K562 (cell line): ENCODE measurements around the gene DSE. TPM values are rescaled to one million over a fixed set of nuclear protein-coding genes. Genes with fewer than 3 reads are reported as not detected.

Source experiments
- ATAC-seq: fragments of 200-7000 bp; cut with Tn5 transposase; 3 replicates; pipeline ENCODE4 v1.9.1; 2020; ENCODE audit warnings: moderate library complexity
- BruUV-seq: library from RNA; stranded (reverse); fragments of 400-500 nt; replicated peaks from 2 replicates; lab custom pipeline; 2021; lab: Mats Ljungman, UMichigan
- CTCF ChIA-PET: fragments of 300-600 bp; formaldehyde crosslinking; extraction: SDS; loops from one replicate; lab custom pipeline; 2021; ENCODE audit warnings: low intra/inter-chr PET ratio; lab: Yijun Ruan, JAX
- POLR2A ChIA-PET: fragments of 300-600, 350-650 bp; sonication (Branson Sonifier 250); formaldehyde crosslinking; extraction: SDS; loops from one replicate; lab custom pipeline; 2021; ENCODE audit warnings: antibody characterized with exemption, inconsistent platforms; lab: Yijun Ruan, JAX
- DNase-seq, 4 experiments: peaks; one replicate each; pipeline versions ENCODE4 v3.0.0 to v3.0.0-alpha.2; 2011 to 2018; ENCODE audit warnings: low spot score in 3 of 4, mixed read lengths in 3 of 4; ENCODE audit errors: extremely low read depth in 1 of 4
- FAIRE-seq: peaks from 2 replicates; lab custom pipeline; 2011; peaks lifted over from hg19 to GRCh38; lab: Jason Lieb, UNC
- H2AFZ ChIP-seq: 2 replicates; pipeline ENCODE4 v1.6.0; 2011; ENCODE audit warnings: low read depth, low read length, control low read depth, inconsistent platforms
- H3K27ac ChIP-seq: fragments of 200-600 bp; 3 replicates; pipeline ENCODE4 v1.8.0; 2011; ENCODE audit warnings: low read depth, mild to moderate bottlenecking, control low read depth, inconsistent platforms, low read length, moderate library complexity, mixed read lengths; ENCODE audit errors: extremely low read depth
- H3K27me3 ChIP-seq, 2 experiments: fragments of 300-600 bp in 1 of 2; 2 replicates in 1 of 2; 3 replicates in 1 of 2; pipeline versions ENCODE4 v1.6.0 to v1.8.0; 2011; ENCODE audit warnings: inconsistent platforms in 2 of 2, low read length in 2 of 2, mild to moderate bottlenecking in 1 of 2, mixed read lengths in 1 of 2, moderate library complexity in 1 of 2; ENCODE audit not compliant: control insufficient read depth in 2 of 2, insufficient read depth in 2 of 2
- H3K36me3 ChIP-seq: fragments of 300-600 bp; 3 replicates; pipeline ENCODE4 v1.8.0; 2011; ENCODE audit warnings: mild to moderate bottlenecking, low read length, inconsistent platforms; ENCODE audit not compliant: control insufficient read depth, insufficient read depth
- H3K4me1 ChIP-seq, 2 experiments: fragments of 200-600 bp in 1 of 2; replicated peaks in 1 of 2; 2 replicates in 1 of 2; 3 replicates in 1 of 2; pipeline versions ENCODE4 v1.5.1 to v1.8.0; 2011; ENCODE audit warnings: inconsistent platforms in 2 of 2, low read length in 2 of 2, mild to moderate bottlenecking in 1 of 2, mixed read lengths in 1 of 2, moderate library complexity in 1 of 2; ENCODE audit not compliant: control insufficient read depth in 2 of 2, insufficient read depth in 2 of 2
- H3K4me2 ChIP-seq: 2 replicates; pipeline ENCODE4 v1.6.1; 2011; ENCODE audit warnings: low read length, control low read depth, inconsistent platforms, mixed read lengths; ENCODE audit not compliant: insufficient read depth
- H3K4me3 ChIP-seq: fragments of 200-600 bp; sonication (generic), shearing (Covaris generic); 2 replicates; pipeline ENCODE4 v1.5.1; 2016; ENCODE audit warnings: control low read depth, inconsistent platforms
- H3K79me2 ChIP-seq: fragments of 200-600 bp; 3 replicates; pipeline ENCODE4 v1.8.0; 2011; ENCODE audit warnings: low read length, inconsistent platforms; ENCODE audit not compliant: control insufficient read depth, insufficient read depth
- H3K9ac ChIP-seq, 2 experiments: 2 replicates each; pipeline versions ENCODE4 v1.6.0 to v1.6.1; 2011; ENCODE audit warnings: low read depth in 2 of 2, low read length in 2 of 2, control low read depth in 1 of 2, inconsistent platforms in 1 of 2, mild to moderate bottlenecking in 1 of 2, mixed read lengths in 1 of 2; ENCODE audit not compliant: insufficient read depth in 1 of 2
- H3K9me1 ChIP-seq: one replicate; pipeline ENCODE4 v1.6.0; 2011; ENCODE audit warnings: inconsistent platforms, mild to moderate bottlenecking, low read length, moderate library complexity; ENCODE audit not compliant: control insufficient read depth, insufficient read depth
- H3K9me3 ChIP-seq: replicated peaks from 2 replicates; pipeline ENCODE4 v1.5.1; 2011; ENCODE audit warnings: low read depth, low read length, inconsistent platforms; ENCODE audit not compliant: control insufficient read depth, insufficient read depth
- H4K20me1 ChIP-seq: replicated peaks from 2 replicates; pipeline ENCODE4 v1.6.1; 2011; ENCODE audit warnings: low read length, inconsistent platforms, mixed read lengths; ENCODE audit not compliant: control insufficient read depth, insufficient read depth
- CBX5 ChIP-seq: IDR thresholded peaks from 2 replicates; pipeline ENCODE4 v1.6.1; 2014; ENCODE audit warnings: low read depth, borderline replicate concordance
- E2F1 ChIP-seq: sonication (generic); formaldehyde crosslinking; IDR thresholded peaks from 2 replicates; pipeline ENCODE4 v1.8.1; 2023; ENCODE audit warnings: mild to moderate bottlenecking, missing genetic modification reagents, moderate library complexity
- GTF2A2 ChIP-seq: IDR thresholded peaks from 2 replicates; pipeline ENCODE4 v1.6.1; 2016; ENCODE audit warnings: mild to moderate bottlenecking, missing genetic modification characterization, missing compliant biosample characterization
- HDAC2 ChIP-seq: fragments of 450-650 bp; IDR thresholded peaks from 2 replicates; pipeline ENCODE4 v1.6.1; 2016; ENCODE audit warnings: mild to moderate bottlenecking
- JUND ChIP-seq, 2 experiments: IDR thresholded peaks; 2 replicates in 1 of 2; 3 replicates in 1 of 2; pipeline ENCODE4 v1.6.1; 2011; ENCODE audit warnings: borderline replicate concordance in 2 of 2, low read depth in 2 of 2, low read length in 2 of 2, improper control_type of control experiment in 1 of 2, missing biosample characterization in 1 of 2, missing genetic modification characterization in 1 of 2, missing genetic modification reagents in 1 of 2
- MYNN ChIP-seq, 2 experiments: sonication (generic); formaldehyde crosslinking in 1 of 2; IDR thresholded peaks; 2 replicates each; pipeline versions ENCODE4 v1.5.0 to v1.6.1; 2016 to 2020; ENCODE audit warnings: antibody characterized with exemption in 1 of 2, missing genetic modification reagents in 1 of 2
- PHTF2 ChIP-seq: fragments of 250-450 bp; sonication (Bioruptor Pico); IDR thresholded peaks from 2 replicates; pipeline ENCODE4 v1.5.0; 2021; ENCODE audit warnings: mild to moderate bottlenecking
- RBM14 ChIP-seq: fragments of 200-400 bp; formaldehyde crosslinking; IDR thresholded peaks from 2 replicates; pipeline ENCODE4 v1.6.1; 2018; ENCODE audit warnings: low read depth, mild to moderate bottlenecking, low read length, moderate library complexity, borderline replicate concordance; ENCODE audit not compliant: insufficient read depth
- TOE1 ChIP-seq, 2 experiments: fragments of 450-650 bp in 1 of 2; sonication (generic) in 1 of 2; formaldehyde crosslinking in 1 of 2; IDR thresholded peaks; 2 replicates each; pipeline versions ENCODE4 v1.7.1 to v1.8.0; 2016 to 2022; ENCODE audit warnings: borderline replicate concordance in 2 of 2, mild to moderate bottlenecking in 2 of 2, antibody characterized with exemption in 1 of 2, inconsistent platforms in 1 of 2, low read depth in 1 of 2, missing genetic modification reagents in 1 of 2, moderate library complexity in 1 of 2
- ZNF124 ChIP-seq: sonication (generic); formaldehyde crosslinking; IDR thresholded peaks from 2 replicates; pipeline ENCODE4 v1.8.1; 2022; ENCODE audit warnings: missing genetic modification reagents
- ZNF165 ChIP-seq: fragments of 250-450 bp; sonication (Bioruptor Pico); IDR thresholded peaks from 2 replicates; pipeline ENCODE4 v1.4.0; 2020; ENCODE audit warnings: borderline replicate concordance
- ZNF407 ChIP-seq: fragments of 450-650 bp; IDR thresholded peaks from 2 replicates; pipeline ENCODE4 v1.6.1; 2016; ENCODE audit warnings: low read depth
- ZNF780A ChIP-seq: fragments of 250-450 bp; sonication (Bioruptor Pico); IDR thresholded peaks from 2 replicates; pipeline ENCODE4 v1.5.0; 2021; ENCODE audit warnings: mild to moderate bottlenecking
- WGBS: fragments of 100-300 bp; shearing (Covaris generic); methylation state at CpG from one replicate; pipeline ENCODE4 v1.1.6; 2016; ENCODE audit warnings: low coverage, mixed read lengths; ENCODE audit not compliant: insufficient coverage; ENCODE audit errors: missing lambda C conversion rate; 5-methylcytosine and 5-hydroxymethylcytosine counted together
- in situ Hi-C: fragments of 300-500 bp; cut with MboI; formaldehyde crosslinking; loops from 4 replicates; pipeline ENCODE4 v1.15.0; 2018; ENCODE audit warnings: inconsistent platforms, mixed read lengths
- intact Hi-C: fragments of 100-400 bp; cut with micrococcal nuclease; formaldehyde crosslinking; loops from 2 replicates; pipeline ENCODE4 v1.14.2; 2022
- polyA plus RNA-seq, 8 experiments: library from polyadenylated mRNA; depleted of rRNA in 4 of 8; stranded (reverse) in 5 of 8; unstranded in 3 of 8; fragments of >200 nt; fragmentation: Nextera tagmentation in 2 of 8; fragmentation: Illumina TruSeq in 1 of 8; extraction: Ambion mirVana in 2 of 8; extraction: Trizol in 1 of 8; gene quantifications; 2 replicates each; pipeline versions ENCODE4 v1.2.1 to v1.2.3, GENCODE V29; 2011 to 2014; ENCODE audit warnings: inconsistent platforms in 1 of 8, missing spikeins in 1 of 8
- total RNA-seq, 7 experiments: library from RNA; depleted of rRNA in 6 of 7; stranded (reverse); fragments of >200 nt in 6 of 7; fragmentation: Illumina TruSeq in 2 of 7; extraction: Trizol in 2 of 7; gene quantifications; 2 replicates each; pipeline versions ENCODE4 v1.2.1 to v1.2.3, GENCODE V29; 2011 to 2021; ENCODE audit warnings: low replicate concordance in 1 of 7

Gene DSE
- total and polyA plus RNA-seq, 9 of the 15 experiments (the other 6 are each of a cell fraction or from before 2014, with no cell fraction given) = 0.49 to 1.7 (median 0.79) TPM

- CTCF ChIA-PET = no interaction called here
- H3K79me2 ChIP-seq = no peaks in the 10 kb centered on the region
- intact Hi-C loops (no loop called here), in situ Hi-C loops (no loop called here)
- H3K36me3 ChIP-seq = no peaks in the 10 kb centered on the region
- H3K9me1 ChIP-seq = no peaks in the 10 kb centered on the region
- H3K9ac ChIP-seq = no peak overlapping the region
- FAIRE-seq (no peak), DNase-seq (no peak), ATAC-seq (no peak)
- H3K4me1 ChIP-seq = no peaks in the 10 kb centered on the region
- peaks cover 0 to 3% of the 10 kb centered on the region in 2 experiments; a peak in 1 of 5 replicates for H3K27me3 ChIP-seq
- H3K27ac ChIP-seq = no peak overlapping the region
- no TSS peak for BruUV-seq
- H2AFZ ChIP-seq = no peak overlapping the region
- H3K4me2 ChIP-seq = no peak overlapping the region
- no peaks in the 10 kb centered on the region for H4K20me1 ChIP-seq
- H3K4me3 ChIP-seq = no peak overlapping the region
- no peaks in the 10 kb centered on the region for H3K9me3 ChIP-seq
- POLR2A ChIA-PET = no interaction called here
- WGBS = 5% methylated on average over 4 of the region's 4 CpGs
- TF ChIP-seq ZNF124 (CRISPR knock-in tag) = no peak
- TF ChIP-seq ZNF780A (CRISPR knock-in tag) = no peak
- no peak for TF ChIP-seq MYNN (IDR thresholded peaks at IDR 0.05)
- TF ChIP-seq MYNN (CRISPR knock-in tag; IDR thresholded peaks at IDR 0.05) = no peak
- no peak for TF ChIP-seq PHTF2
- TF ChIP-seq TOE1 (IDR thresholded peaks at IDR 0.05; ENCODE audit: borderline replicate concordance) = no peak
- no peak for TF ChIP-seq TOE1 (CRISPR knock-in tag; IDR thresholded peaks at IDR 0.05; ENCODE audit: borderline replicate concordance, low read depth)
- no peak for TF ChIP-seq JUND (IDR thresholded peaks at IDR 0.05; ENCODE audit: borderline replicate concordance, low read depth, low read length)
- no peak for TF ChIP-seq JUND (tag; IDR thresholded peaks at IDR 0.05; ENCODE audit: borderline replicate concordance, low read depth, low read length)
- no peak for TF ChIP-seq HDAC2
- no peak for TF ChIP-seq CBX5
- no peak for TF ChIP-seq ZNF407
- TF ChIP-seq E2F1 (CRISPR knock-in tag) = no peak
- TF ChIP-seq RBM14 = no peak
- no peak for TF ChIP-seq GTF2A2
- TF ChIP-seq ZNF165 = no peak
Observed at GRCh38 chr6:116326996-116327395, 43.8 kb upstream of the DSE start.
